ENCODE data around the gene CDH4. TPM values are rescaled to one million over a fixed set of nuclear protein-coding genes. Genes with fewer than 3 reads are reported as not detected.

Gene CDH4
- total RNA-seq, 2 donors from 2014 or later = 0.05 to 2.2 TPM

GRCh38 chr20:61535091-61535490 is 283.0 kb downstream of the CDH4 start:
- TF ChIP-seq POLR2A (IDR thresholded peaks at IDR 0.05) (no peak), POLR2AphosphoS5 (IDR thresholded peaks at IDR 0.05) (no peak)
- TF ChIP-seq, protein P1, sequence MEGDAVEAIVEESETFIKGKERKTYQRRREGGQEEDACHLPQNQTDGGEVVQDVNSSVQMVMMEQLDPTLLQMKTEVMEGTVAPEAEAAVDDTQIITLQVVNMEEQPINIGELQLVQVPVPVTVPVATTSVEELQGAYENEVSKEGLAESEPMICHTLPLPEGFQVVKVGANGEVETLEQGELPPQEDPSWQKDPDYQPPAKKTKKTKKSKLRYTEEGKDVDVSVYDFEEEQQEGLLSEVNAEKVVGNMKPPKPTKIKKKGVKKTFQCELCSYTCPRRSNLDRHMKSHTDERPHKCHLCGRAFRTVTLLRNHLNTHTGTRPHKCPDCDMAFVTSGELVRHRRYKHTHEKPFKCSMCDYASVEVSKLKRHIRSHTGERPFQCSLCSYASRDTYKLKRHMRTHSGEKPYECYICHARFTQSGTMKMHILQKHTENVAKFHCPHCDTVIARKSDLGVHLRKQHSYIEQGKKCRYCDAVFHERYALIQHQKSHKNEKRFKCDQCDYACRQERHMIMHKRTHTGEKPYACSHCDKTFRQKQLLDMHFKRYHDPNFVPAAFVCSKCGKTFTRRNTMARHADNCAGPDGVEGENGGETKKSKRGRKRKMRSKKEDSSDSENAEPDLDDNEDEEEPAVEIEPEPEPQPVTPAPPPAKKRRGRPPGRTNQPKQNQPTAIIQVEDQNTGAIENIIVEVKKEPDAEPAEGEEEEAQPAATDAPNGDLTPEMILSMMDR (IDR thresholded peaks at IDR 0.05) = no peak
- H3K36me3 ChIP-seq = no peaks in the 10 kb centered on the region
- 83% methylated on average over 9 of the region's 10 CpGs for WGBS

DNA sequence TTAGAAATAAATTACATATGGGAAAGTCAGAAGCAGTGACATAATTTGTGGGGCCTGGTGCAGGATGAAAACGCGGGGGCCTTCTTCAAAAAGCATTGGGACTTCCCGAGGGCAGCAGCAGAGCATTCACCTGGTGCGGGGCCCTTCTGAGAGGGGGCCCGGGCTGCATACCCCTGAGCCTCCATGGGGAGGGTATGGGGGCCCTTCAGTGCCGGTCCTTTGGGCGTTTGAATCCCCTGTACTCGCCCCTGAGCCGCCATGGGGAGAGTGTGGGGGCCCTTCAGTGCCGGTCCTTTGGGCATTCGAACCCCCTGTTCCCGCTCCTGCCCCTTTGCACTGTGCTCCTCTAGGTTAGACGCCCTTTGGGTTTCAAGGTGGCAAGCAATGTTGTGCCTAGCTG is 283.5 kb downstream of the CDH4 start:
- no peaks in the 10 kb centered on the region for H3K9me3 ChIP-seq
- TF ChIP-seq POLR2A (IDR thresholded peaks at IDR 0.05) = no peak
- intact Hi-C loops (cut with DNase I) = no loop called here
- DNase-seq (ENCODE audit: low spot score) = no peak
- no peak overlapping the region for H3K27ac ChIP-seq
- WGBS = 77% methylated on average over 6 of the region's 13 CpGs
- no peak overlapping the region for H3K4me3 ChIP-seq
- H3K27me3 ChIP-seq (replicated peaks; ENCODE audit: insufficient read depth) = peaks cover 5% of the 10 kb centered on the region
- H3K4me1 ChIP-seq (replicated peaks) = no peaks in the 10 kb centered on the region
- no peaks in the 10 kb centered on the region for H3K36me3 ChIP-seq

More at GRCh38 chr20:61535091-61535490, 283.0 kb downstream of the CDH4 start:
- H3K4me1 ChIP-seq (replicated peaks) = no peaks in the 10 kb centered on the region
- no peak for DNase-seq (ENCODE audit: low spot score)
- H3K27ac ChIP-seq = no peak overlapping the region
- H3K4me3 ChIP-seq = no peak overlapping the region
- H3K27me3 ChIP-seq (replicated peaks; ENCODE audit: insufficient read depth) = peaks cover 5% of the 10 kb centered on the region
- no peaks in the 10 kb centered on the region for H3K9me3 ChIP-seq
- intact Hi-C loops (cut with DNase I) = no loop called here

- Histone ChIP-seq H3K27ac (no peak overlapping the region), H3K4me3 (no peak overlapping the region), H3K36me3 (no peaks in the 10 kb centered on the region), H3K4me1 (replicated peaks) (no peaks in the 10 kb centered on the region), H3K9me3 (no peaks in the 10 kb centered on the region), H3K27me3 (replicated peaks; ENCODE audit: insufficient read depth) (peaks cover 5% of the 10 kb centered on the region)
- whole genome bisulfite sequencing = 80% methylated on average over 8 of the region's 8 CpGs
- TF ChIP-seq POLR2AphosphoS5 (IDR thresholded peaks at IDR 0.05) (no peak), POLR2A (IDR thresholded peaks at IDR 0.05) (no peak)
- TF ChIP-seq, protein P1 (IDR thresholded peaks at IDR 0.05) = no peak
- intact Hi-C loops (cut with DNase I) = no loop called here
- DNase-seq (ENCODE audit: low spot score) = no peak
Measured at GRCh38 chr20:61535956-61536355, 283.9 kb downstream of the CDH4 start.

GRCh38 chr20:61536671-61537070 is 284.6 kb downstream of the CDH4 start:
- Histone ChIP-seq H3K27ac (no peak overlapping the region), H3K4me1 (replicated peaks) (no peaks in the 10 kb centered on the region), H3K36me3 (no peaks in the 10 kb centered on the region), H3K27me3 (replicated peaks; ENCODE audit: insufficient read depth) (peaks cover 5% of the 10 kb centered on the region), H3K9me3 (no peaks in the 10 kb centered on the region), H3K4me3 (no peak overlapping the region)
- TF ChIP-seq POLR2A (IDR thresholded peaks at IDR 0.05) = no peak
- TF ChIP-seq POLR2AphosphoS5 (IDR thresholded peaks at IDR 0.05) = no peak
- TF ChIP-seq, protein P1 (IDR thresholded peaks at IDR 0.05) = no peak
- no peak for DNase-seq (ENCODE audit: low spot score)
- WGBS = 89% methylated on average over 9 of the region's 9 CpGs
- intact Hi-C loops (cut with DNase I) = no loop called here

GRCh38 chr20:61537239-61538182 is 285.4 kb downstream of the CDH4 start:
- Histone ChIP-seq H3K36me3 (no peaks in the 10 kb centered on the region), H3K27me3 (replicated peaks; ENCODE audit: insufficient read depth) (peaks cover 5% of the 10 kb centered on the region), H3K4me3 (no peak overlapping the region), H3K9me3 (no peaks in the 10 kb centered on the region), H3K4me1 (replicated peaks) (no peaks in the 10 kb centered on the region), H3K27ac (no peak overlapping the region)
- no peak for DNase-seq (ENCODE audit: low spot score)
- TF ChIP-seq, protein P1 (IDR thresholded peaks at IDR 0.05) = no peak
- TF ChIP-seq POLR2A (IDR thresholded peaks at IDR 0.05) = no peak
- TF ChIP-seq POLR2AphosphoS5 (IDR thresholded peaks at IDR 0.05) = no peak
- 79% methylated on average over 25 of the region's 25 CpGs for WGBS
- intact Hi-C loops (cut with DNase I) = no loop called here

All from prostate gland (tissue), 2 donors.